RPMI8226 (cell line): ENCODE measurements around the gene EML6.
"Not testable (repeated sequence)": the region's sequence is repeated elsewhere in the genome, so short reads cannot be mapped to it uniquely, and the experiment has no call there.

ENCODE experiments used
- DNase-seq: peaks from one replicate; pipeline ENCODE4 v3.0.0-alpha.2; 2015

Gene EML6

DNA sequence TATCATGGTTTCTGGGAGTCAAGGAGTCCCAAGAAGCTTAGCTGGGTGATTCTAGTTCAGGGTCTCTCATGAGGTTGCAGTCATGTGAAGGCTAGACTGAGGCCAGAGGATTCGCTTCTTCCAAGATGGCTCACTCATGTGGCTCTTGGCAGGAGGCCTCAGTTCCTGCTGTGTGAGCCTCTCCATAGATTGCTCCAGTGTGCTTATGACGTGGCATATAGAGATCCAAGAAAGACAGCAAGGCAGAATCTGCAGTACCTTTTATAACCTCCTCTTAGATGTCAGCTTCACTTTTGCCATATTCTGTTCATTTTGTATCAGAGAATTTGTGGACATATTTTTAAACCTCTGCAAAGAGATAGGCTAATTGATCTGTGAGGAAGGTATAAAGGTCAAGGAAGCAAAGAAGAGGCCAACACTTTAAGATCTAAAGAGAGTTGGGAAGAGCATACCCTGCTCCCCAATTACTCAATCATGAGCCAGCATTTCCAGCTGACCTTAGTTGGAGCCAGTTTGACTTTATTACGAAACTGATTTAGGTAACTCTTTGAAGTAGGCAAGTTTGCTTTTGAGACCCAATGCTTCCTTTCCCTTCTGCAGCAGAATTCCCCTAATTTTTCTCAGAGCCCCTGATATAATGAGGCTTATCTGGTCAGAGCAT, 134.7 kb downstream of the EML6 start:
- no peak for DNase-seq

DNA sequence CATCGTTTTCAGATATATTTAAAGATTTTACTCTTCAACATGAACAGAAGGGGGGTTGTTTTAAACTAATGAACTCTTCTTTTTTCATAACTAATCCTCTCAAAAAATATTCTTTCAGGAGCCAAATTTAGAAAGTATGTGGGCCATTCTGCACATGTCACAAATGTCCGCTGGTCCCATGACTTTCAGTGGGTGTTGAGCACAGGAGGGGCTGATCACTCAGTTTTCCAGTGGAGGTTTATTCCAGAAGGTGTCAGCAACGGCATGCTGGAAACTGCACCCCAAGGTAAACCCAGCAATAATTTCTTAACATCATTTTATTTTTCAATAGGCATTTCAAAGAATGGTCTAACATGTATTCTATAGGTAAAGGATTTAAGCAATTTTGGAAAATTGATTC, 136.0 kb downstream of the EML6 start:
- no peak for DNase-seq

DNA sequence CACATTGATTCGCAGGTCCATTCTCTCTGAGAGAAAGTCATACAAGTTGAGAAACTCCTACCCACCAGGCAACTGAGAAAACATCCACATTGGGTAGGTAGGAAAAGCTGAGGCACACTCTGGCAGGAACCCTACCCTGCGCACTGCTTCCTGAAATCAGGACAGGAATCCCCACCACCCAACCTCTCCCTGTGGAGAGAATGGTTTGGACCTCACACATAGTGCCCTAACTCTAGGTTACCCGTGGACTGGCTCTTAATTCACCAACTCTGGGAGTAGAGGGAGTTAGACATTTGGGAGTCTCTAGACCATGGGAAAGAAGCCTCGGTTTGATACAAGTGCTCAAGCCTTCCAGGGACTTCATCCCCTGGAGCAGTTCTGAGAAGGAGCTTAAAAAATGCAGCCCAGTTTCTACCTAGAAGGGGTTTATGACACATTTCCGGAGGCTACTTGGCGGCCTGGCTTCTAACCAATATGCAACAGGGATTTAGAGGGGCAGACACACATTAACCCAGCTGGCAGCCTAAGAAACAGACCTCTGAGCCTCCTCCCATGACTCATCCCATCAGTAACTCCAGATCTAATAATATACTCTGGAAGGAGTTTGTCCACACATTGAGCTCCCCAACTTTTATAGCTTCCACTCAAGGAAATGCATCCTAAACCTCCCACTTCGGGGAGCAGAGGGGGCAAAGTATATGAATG, 136.7 kb downstream of the EML6 start:
- DNase-seq = no peak

DNA sequence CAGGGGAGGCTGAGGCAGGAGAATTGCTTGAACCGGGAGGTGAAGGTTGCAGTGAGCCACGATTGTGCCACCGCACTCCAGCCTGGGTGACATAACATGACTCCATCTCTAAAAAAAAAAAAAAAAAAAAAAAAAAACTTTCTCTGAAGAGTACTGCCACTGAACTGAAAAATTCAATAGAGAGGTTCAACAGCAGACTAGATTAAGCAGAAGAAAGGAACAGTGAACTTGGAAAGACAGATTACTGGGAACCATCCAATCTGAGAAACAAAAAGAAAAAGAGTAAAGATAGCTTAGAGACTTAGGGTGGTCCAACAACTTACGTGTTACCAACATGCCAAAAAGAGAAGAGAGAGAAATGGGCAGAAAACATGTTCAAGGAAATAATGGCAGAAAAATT, 138.8 kb downstream of the EML6 start:
- no peak for DNase-seq

DNA sequence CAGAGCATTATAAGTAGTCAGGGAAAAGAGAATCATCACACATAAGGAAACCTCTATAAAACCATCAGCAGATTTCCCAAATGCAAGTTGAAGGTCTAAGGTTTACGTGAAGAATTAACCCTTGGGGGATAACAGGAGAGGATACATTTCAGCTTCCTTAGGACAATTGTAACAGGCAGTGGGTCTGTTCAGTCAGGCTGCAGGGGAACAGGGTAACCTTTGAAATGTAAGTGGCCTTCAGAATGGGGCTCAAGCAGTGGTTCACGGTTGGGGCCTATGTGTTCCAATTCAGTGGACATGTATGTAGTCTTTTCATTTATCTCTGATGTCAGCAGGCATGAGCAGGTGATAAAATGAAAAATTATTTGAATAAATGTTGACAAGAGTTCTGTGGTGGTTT, 139.3 kb downstream of the EML6 start:
- DNase-seq = no peak

DNA sequence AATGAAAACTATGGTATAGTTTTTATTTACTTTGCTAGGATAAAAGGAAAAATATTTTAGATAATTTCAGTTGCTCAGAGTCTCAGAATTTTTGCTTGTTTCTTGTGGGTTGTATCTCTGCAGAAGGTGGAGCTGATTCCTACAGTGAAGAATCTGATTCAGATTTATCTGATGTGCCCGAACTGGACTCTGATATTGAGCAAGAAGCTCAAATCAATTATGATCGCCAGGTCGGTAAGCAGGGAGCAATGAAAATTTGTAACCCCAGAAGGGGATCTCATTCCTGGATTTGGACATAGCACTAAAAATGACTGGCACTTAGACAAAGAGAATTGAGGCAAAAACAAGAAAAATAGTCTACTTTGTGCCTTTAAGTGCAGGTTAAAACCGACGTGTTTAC, 140.2 kb downstream of the EML6 start:
- no peak for DNase-seq

DNA sequence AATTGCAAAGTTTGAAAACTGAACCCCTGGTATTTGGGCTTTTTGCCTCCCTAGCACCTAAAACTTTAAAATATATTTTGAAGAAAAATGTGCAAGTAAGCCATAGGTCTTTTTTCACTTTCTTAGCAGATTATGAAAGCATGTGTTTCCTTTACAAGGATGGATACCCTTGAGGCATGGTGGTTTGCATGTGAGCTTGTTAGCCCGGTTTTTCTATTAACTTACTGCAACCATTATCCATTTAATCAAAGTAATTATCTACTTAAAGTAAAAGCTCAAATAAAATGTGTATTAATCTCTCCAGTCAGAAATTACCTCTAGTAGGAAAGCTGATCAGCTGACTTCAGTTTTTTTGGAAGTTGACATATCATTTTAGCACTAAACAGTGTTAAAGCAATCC, 140.6 kb downstream of the EML6 start:
- DNase-seq = no peak

DNA sequence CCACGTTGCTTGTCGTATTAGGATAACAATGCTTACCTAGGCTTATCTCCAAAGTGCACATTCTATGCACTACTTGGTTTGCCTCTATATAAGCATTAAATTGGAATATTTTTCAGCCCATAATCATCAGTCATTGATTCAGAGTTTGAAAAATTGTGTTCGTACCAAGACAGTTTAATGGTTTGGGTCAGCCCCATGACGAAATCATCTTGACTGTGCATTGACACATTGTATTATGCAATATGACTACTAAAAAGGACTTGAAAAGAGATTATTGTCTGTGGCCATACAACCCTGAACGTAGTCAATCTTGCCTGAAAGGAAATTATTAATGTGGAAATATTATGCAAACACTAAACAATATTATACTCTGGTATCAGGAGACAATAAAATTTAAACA, 141.3 kb downstream of the EML6 start:
- no peak for DNase-seq

DNA sequence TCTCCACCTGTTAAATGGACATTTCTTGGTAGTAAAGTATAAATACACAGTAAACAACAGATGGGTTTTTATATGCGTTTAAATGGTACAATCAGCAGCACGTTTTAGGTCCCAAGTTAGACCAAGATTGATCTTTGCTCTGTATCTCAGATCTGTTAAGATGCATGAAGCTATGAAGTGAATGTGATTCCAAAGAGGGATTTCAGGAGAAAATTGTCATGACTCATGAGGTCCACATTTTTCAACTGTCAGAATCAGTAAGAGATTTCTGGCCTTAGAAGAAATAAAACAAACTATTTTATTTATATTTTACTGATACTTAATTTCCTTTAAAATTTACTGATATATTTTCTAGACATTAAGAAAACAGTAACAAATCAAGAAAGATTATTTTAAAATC, 142.7 kb downstream of the EML6 start:
- no peak for DNase-seq

DNA sequence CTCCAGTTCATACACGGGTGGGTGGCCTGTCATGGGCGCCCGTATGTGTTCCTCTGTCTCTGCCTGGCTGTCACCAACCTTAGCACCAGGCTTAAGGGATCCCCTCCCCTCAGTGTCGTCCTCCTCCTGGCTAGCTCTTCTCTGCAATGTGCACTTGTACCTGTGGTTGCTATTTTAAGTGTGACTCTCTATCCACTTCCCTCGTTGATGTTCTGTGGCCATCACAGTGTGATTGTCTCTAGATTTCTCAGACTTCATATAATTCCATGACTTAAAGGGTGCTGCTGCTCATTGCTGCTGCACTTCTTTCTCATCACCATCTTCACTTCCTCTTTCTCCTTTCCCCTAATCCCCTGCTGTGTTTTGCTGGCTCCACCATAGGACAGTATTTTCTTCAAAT, 143.4 kb downstream of the EML6 start:
- DNase-seq = peak; percentile 49

DNA sequence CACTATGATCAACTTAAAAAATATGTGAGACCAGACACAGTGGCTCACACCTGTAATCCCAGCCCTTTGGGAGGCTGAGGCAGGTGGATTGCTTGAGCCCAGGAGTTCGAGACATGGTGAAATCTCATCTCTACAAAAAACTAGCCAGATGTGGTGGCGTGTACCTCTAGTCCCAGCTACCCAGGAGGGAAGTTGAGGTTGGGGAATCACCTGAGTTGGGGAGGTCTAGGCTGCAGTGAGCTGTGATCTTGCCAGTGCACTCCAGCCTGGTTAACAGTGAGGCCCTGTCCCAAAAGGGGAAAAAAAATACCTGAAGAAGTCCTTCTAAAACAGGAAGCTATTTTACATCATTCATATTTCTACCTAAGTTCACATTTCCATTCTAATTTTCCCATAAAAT, 144.0 kb downstream of the EML6 start:
- no peak for DNase-seq

DNA sequence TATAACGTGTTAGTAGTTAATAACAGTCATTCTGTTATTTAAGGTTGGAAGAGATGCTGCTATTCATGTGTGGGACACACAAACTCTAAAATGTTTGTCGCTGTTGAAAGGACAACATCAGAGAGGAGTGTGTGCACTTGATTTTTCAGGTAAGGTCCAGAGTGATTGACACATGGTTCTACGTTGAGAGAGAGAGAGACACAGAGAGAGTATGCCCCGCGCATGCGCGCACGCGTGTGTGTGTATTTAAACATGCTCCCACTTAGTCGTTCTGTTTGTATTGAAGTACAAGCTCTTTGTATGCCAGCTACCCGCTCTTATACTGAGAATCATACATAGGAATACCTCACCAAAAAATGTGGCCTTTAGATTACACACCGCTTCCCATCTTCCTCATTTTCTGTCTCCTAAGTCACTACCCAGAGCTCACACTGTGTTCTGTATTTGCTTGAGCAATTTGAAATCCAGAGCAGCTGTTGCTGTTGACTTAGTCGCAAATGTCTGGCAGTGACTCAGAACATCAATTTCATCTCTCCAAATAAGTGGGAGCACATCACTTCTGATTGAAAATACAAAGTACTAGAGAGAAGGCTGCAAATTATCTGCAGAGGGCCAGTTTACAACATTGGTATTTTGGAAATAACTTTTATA, 148.1 kb downstream of the EML6 start:
- DNase-seq = no peak

DNA sequence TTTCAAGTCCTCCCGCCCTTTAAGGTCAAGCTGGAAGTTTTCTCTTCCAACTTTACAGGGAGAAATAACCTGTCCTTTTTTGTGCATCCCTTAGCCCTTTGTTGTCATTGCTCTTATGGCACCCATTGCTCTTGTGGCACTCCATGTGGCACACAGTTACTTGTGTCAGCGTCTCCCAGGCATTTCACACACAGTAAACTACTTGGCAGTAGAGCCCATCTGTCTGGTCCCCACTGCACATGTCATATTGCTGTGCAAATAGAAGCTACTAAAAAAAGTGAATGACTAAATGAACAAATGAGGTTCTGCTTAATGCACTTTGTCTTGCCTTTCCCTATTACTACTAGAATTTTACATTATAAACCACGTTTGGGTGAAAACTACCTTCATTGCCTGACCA, 149.3 kb downstream of the EML6 start:
- DNase-seq = no peak

DNA sequence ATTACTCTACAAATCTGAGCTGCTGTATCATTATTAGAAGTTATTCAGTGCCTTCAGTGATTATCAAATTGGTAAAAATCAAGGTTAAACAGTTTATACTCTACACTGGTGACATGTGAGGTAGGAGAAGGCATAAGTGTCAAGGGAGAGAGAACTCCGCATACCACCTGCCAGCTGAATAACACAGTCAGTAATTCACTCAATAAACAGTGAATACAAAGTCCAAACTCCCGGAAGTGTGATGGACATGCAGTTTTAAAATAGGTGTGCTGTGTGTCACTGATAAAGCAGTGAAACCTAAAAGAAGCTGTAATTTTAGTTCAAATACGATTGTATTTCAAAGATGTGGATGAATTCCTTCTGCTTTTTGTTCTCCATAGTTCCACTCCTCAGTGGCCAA, 149.8 kb downstream of the EML6 start:
- DNase-seq = not testable (repeated sequence)

DNA sequence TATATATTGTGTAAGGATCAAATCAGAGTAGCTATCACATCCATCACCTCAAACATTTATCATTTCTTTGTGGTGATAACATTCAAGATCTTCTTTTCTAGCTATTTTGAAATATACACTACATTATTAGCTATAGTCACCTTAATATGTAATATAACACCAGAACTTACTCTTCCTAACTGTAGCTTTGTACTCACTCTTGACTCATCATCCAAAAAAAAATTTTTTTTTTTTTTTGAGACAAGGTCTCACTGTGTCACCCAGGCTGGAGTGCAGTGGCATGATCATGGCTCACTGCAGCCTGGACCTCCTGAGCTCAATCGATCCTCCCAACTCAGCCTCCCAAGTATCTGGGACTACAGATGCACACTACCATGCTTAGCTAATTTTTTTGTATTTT, 153.3 kb downstream of the EML6 start:
- no peak for DNase-seq

DNA sequence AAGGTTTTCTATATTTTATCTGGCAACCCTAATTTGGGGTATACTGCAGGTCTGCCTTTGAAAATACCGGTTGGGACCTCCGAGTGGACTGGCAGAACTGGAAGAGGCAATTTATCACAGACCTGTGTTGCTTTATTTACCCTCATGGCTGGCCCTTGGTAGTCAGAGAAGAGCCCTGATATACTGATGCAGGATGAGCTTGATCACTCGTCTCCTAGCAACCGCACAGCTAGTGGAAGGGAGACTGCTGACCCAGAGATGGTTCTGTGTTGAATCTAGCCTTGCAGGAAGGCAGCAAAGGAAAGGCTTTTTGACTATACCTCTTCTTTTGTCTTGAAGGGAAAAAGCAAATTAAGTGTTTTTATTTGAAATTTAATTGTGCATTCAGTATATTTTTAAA, 154.7 kb downstream of the EML6 start:
- no peak for DNase-seq

DNA sequence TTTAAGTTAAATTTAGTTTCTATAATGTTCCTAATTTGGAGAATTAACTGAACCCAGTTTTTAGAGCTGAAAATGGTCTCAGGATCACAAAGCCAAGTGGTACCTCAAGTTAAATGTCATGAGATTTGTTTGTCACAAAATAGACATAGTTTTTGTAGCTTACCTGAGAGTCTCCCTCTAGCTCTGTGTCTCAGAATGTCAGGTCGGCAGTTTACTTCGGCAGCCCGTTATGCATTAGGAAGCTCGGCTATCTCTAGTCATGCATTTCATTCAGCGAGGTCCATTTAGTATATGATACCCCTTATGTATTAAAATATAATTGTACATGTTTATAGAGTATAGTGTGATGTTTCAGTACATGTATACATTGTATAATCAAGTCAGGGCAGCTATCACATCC, 155.6 kb downstream of the EML6 start:
- no peak for DNase-seq

DNA sequence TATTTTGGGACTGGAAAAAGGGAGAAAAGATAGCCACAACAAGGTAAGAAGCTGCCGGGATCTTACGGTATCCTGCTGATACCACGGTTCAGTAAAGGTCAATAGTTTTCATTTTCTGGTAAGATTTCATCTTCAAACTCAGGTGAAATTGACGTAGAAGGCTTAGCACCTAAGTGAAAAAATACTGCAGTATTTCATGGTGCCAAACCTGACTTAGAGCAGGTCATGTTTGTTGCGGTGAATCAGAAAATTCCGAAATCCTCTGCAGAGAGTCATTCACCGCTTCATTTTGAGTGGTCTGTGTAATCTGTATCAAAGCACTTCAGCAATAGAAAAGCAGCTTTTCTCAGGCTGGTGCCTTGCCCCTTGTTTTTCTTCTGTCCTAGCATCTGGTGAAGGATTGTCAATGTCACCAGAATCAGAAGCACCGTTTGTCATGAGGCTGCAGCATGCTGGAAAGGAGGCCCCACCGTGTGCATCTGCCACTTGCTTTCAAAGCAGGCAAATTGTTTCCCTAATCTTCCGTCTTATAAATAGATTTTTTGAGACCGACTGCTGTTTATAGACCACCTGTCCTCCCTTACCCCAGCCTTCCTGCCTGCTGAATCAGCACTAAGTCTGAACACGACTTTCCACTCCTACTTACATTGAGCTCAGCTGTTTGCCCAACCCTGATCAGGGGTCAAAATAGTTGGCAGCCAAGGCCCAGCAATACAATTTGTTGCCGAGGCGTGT, 156.3 kb downstream of the EML6 start:
- peak; percentile 10 for DNase-seq

DNA sequence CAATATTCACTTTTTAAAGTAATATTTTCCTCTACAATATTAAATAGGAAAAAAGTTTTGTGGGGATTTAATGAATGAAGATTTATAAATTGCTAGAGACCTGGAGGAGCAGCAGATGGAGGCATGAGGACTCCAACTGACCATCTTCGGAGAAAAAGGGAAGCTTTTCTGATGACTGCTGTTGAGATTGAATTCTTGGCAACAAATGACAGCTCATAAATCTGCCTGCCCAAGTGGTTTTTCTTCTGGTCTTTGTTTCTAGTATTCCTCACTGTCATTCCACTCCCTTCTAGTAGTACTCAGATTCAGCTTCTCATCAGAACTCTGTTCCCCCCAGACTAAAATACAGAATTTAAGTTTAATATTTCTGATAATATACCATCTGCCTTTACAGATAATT, 157.0 kb downstream of the EML6 start:
- DNase-seq = peak; percentile 14

DNA sequence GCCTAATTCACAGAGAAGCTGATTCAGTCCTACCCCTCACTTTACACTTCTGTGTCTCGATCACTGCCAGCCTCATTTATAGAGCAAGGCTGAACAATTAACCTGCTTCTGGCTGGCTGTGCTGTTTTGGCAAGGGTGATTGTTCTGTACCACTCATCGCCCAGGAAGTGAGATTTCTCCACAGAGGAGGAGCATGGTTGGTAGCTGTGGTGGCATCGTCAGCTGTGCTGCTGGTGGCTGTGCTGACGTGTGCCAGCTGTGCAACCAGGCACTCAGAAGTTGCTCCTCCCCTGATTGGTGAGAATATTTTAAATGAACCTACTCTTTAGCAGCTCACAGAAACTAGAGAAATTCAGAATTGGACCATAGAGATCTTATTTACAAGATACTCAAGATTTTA, 158.3 kb downstream of the EML6 start:
- peak; percentile 25 for DNase-seq

DNA sequence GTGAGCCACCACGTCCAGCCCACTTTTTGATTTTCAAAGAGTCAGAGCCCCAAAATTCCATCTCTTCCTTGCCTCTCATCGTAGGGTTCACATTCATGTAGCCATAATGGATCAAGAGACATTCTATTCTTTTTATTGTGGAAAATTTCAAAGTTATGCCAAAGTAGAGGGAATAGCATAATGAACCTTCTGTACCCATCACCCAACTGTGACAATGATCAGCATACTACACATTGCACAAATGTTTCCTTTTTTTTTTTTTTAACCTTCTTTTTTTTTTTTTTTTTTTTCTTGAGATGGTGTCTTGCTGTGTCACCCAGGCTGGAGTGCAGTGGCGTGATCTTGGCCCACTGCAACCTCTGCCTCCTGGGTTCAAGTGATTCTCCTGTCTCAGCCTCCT, 162.4 kb downstream of the EML6 start:
- DNase-seq = no peak

DNA sequence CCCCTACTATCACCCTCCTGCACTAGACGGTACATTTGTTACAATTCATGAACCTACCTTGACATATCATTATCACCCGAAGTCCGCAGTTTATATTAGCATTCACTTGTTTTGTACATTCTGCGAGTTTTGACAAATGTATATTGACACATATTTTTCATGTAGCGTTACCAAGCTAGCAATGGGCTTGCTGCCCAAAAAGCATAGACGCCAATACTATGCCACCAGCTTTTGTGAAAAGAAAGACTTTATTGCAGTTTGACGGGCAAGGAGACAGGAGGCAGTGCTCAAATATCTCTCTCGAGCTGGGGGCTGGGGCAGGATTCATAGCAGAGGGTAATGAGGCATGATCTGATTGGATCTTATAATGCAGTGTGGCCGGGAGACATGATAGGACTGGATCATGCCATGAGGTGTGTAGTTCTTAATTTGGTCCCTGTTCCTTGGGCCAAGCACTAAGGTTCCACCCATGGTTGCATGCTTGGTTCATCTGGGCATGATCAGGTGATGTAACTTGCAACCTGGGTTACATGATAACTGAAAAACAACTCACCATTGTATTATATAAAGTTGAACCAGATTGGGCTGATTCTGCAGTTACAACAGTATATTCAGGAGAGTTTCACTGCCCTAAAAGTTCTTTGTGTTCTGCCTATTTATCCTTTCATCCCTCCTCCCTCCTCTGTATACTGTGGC, 164.5 kb downstream of the EML6 start:
- no peak for DNase-seq

DNA sequence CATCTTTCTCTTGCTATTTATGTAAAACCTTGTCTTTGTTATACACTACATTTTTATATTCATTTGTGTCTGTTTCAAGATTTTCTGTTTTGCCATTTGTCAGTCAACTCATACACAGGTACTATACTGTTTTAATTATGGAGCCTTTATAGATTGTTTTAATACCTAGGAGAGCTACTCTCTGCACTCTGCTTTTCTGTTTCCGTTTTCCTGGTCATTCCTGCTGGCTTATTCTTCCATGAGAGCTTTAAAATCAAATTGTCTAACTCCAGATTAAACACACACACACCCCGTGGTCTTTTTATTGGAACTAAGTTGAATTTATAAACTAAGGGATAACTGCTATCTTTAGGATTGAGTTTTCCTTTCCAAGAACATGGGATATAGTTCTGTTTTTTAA, 165.6 kb downstream of the EML6 start:
- no peak for DNase-seq
